Sigmoid colon (tissue), 4 donors: ENCODE measurements around the gene HIF3A.

Source experiments
- POLR2A ChIP-seq, 2 donors: fragments of 450-650 bp; IDR thresholded peaks; one replicate each; pipeline ENCODE4 v1.6.1; 2016; ENCODE audit warnings: antibody characterized with exemption in 2 of 2, mild to moderate bottlenecking in 2 of 2, moderate library complexity in 2 of 2
- POLR2AphosphoS5 ChIP-seq, 4 donors: sonication (generic); formaldehyde crosslinking; IDR thresholded peaks; one replicate each; pipeline ENCODE4 v1.6.1; 2017; ENCODE audit warnings: antibody characterized with exemption in 4 of 4
- TF ChIP-seq, protein P1 (sequence below), 4 experiments: fragments of 450-650 bp in 3 of 4; fragments of 200-600 bp in 1 of 4; IDR thresholded peaks; one replicate each; pipeline ENCODE4 v1.5.1; 2016 to 2019; ENCODE audit warnings: antibody characterized with exemption in 4 of 4, mild to moderate bottlenecking in 3 of 4, moderate library complexity in 2 of 4

DNA sequence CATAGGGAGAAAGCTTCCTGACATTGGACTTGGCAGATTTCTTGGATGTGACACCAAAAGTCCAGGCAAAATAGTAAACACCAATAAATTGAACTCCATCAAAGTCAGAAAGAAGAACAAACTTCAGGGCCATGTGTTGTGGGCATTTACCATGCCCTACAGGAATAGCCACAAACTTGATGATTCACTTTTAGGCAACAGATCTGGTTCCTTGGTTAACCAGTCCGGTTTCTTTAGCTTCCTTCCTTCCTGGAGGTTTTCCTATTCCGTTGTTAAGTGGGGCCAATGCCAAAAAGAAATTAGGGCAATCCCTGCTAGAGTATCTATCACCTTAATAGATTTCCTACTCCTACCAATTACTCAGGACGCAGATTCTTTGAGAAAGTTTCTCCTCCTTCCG, 42.1 kb upstream of the HIF3A start:
- TF ChIP-seq, protein P1, sequence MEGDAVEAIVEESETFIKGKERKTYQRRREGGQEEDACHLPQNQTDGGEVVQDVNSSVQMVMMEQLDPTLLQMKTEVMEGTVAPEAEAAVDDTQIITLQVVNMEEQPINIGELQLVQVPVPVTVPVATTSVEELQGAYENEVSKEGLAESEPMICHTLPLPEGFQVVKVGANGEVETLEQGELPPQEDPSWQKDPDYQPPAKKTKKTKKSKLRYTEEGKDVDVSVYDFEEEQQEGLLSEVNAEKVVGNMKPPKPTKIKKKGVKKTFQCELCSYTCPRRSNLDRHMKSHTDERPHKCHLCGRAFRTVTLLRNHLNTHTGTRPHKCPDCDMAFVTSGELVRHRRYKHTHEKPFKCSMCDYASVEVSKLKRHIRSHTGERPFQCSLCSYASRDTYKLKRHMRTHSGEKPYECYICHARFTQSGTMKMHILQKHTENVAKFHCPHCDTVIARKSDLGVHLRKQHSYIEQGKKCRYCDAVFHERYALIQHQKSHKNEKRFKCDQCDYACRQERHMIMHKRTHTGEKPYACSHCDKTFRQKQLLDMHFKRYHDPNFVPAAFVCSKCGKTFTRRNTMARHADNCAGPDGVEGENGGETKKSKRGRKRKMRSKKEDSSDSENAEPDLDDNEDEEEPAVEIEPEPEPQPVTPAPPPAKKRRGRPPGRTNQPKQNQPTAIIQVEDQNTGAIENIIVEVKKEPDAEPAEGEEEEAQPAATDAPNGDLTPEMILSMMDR (IDR thresholded peaks at IDR 0.05), result no peak
- TF ChIP-seq POLR2A (IDR thresholded peaks at IDR 0.05) (no peak), POLR2AphosphoS5 (IDR thresholded peaks at IDR 0.05) (no peak)
